ENCODE data around the gene NAALADL2. TPM values are rescaled to one million over a fixed set of nuclear protein-coding genes. Genes with fewer than 3 reads are reported as not detected.

The NAALADL2 gene
- total RNA-seq, 1 experiment from 2014 or later = 1.6 TPM

GRCh38 chr3:175384569-175384968 lies 525.4 kb downstream of the NAALADL2 start:
- Histone ChIP-seq H3K56ac (ENCODE audit: insufficient read length, low read depth, low read length) (no peak overlapping the region), H4K20me1 (ENCODE audit: control insufficient read depth, insufficient read depth, insufficient read length) (no peaks in the 10 kb centered on the region), H2BK15ac (ENCODE audit: low read depth, low read length) (no peak overlapping the region), H2BK5ac (ENCODE audit: insufficient read length, low read length) (no peak overlapping the region), H3K23me2 (ENCODE audit: insufficient read length, low read depth, low read length, poor library complexity, severe bottlenecking) (no peaks in the 10 kb centered on the region), H3K4me1 (ENCODE audit: insufficient read depth, low read length) (no peaks in the 10 kb centered on the region), H3K4me2 (ENCODE audit: insufficient read depth, insufficient read length, low read length) (no peak overlapping the region), H4K91ac (ENCODE audit: insufficient read length, low read depth, low read length) (no peak overlapping the region), H3K79me1 (ENCODE audit: insufficient read depth, low read depth, low read length, poor library complexity, severe bottlenecking) (no peaks in the 10 kb centered on the region), H3K27ac (ENCODE audit: insufficient read length, low read depth, low read length) (no peak overlapping the region), H2BK12ac (ENCODE audit: insufficient read length, low read depth, low read length) (no peak overlapping the region), H3K9ac (ENCODE audit: extremely low read depth, insufficient read length, low read length) (no peak overlapping the region), H2AFZ (ENCODE audit: low read length) (no peak overlapping the region), H4K5ac (ENCODE audit: insufficient read length, low read depth, low read length) (no peak overlapping the region), H2BK20ac (ENCODE audit: low read depth, low read length, poor library complexity, severe bottlenecking) (no peak overlapping the region), H4K8ac (replicated peaks; ENCODE audit: insufficient read length, low read depth, low read length) (no peak overlapping the region), H2BK120ac (ENCODE audit: low read depth, low read length, poor library complexity, severe bottlenecking) (no peak overlapping the region), H3K23ac (ENCODE audit: insufficient read length, low read depth, low read length) (no peak overlapping the region), H3T11ph (ENCODE audit: low read length) (no peak overlapping the region), H2AK5ac (ENCODE audit: insufficient read length, low read length) (no peak overlapping the region), H3K79me2 (ENCODE audit: insufficient read depth, low read length) (no peaks in the 10 kb centered on the region), H3K27me3 (ENCODE audit: insufficient read depth, low read length) (no peaks in the 10 kb centered on the region), H3K9me3 (ENCODE audit: control insufficient read depth, low read depth, low read length) (no peaks in the 10 kb centered on the region), H3K4ac (ENCODE audit: low read depth, low read length) (no peak overlapping the region), H3K14ac (ENCODE audit: insufficient read depth, low read length) (no peak overlapping the region), H3K18ac (ENCODE audit: insufficient read length, low read depth, low read length) (no peak overlapping the region)
- Mint-ChIP-seq H3K27me3 (ENCODE audit: low read depth) (no peaks in the 10 kb centered on the region), H3K9me3 (no peaks in the 10 kb centered on the region), H3K4me1 (peaks cover 4 to 6% of the 10 kb centered on the region in 2 experiments), H3K36me3 (ENCODE audit: insufficient read depth in 1 of 3, low read depth in 3 of 3) (no peaks in the 10 kb centered on the region), H3K4me3 (no peak overlapping the region), H3K27ac (no peak overlapping the region)
- no peak for DNase-seq
- no peak for TF ChIP-seq CTCF (conservative IDR thresholded peaks at IDR 0.05)

Measured in H9 (cell line).